Natural killer cell (primary cell): Measurements from ENCODE around the gene ITGB5. TPM values are rescaled to one million over a fixed set of nuclear protein-coding genes. Genes with fewer than 3 reads are reported as not detected.

ENCODE experiments used
- ATAC-seq, 3 donors: fragments of 150-1000 bp in 2 of 3; fragments of 200-7000 bp in 1 of 3; cut with Tn5 transposase; 1 replicate in 1 of 3; 2 replicates in 2 of 3; pipeline ENCODE4 v1.10.0; 2021; ENCODE audit warnings: mild to moderate bottlenecking in 2 of 3, moderate library complexity in 2 of 3
- DNase-seq, 2 donors: peaks; one replicate each; pipeline versions ENCODE4 v3.0.0 to v3.0.0-alpha.2; 2013 to 2021; ENCODE audit warnings: mixed read lengths in 1 of 2
- H3K27ac ChIP-seq: one replicate; pipeline ENCODE4 v1.5.1; 2013; ENCODE audit warnings: mild to moderate bottlenecking, low read length
- H3K27me3 ChIP-seq: one replicate; pipeline ENCODE4 v1.6.1; 2013; ENCODE audit warnings: low read length; ENCODE audit not compliant: control insufficient read depth, insufficient read depth
- H3K36me3 ChIP-seq: one replicate; pipeline ENCODE4 v1.6.1; 2013; ENCODE audit warnings: low read length; ENCODE audit not compliant: control insufficient read depth, insufficient read depth
- H3K4me1 ChIP-seq: one replicate; pipeline ENCODE4 v1.6.1; 2013; ENCODE audit warnings: low read length; ENCODE audit not compliant: control insufficient read depth, insufficient read depth
- H3K4me3 ChIP-seq: one replicate; pipeline ENCODE4 v1.5.1; 2013; ENCODE audit warnings: low read length
- H3K9me3 ChIP-seq: one replicate; pipeline ENCODE4 v1.6.1; 2013; ENCODE audit warnings: low read length; ENCODE audit not compliant: control insufficient read depth, insufficient read depth
- H3K27ac Mint-ChIP-seq, 2 donors: one replicate each; pipeline ENCODE4 v1.8.0; 2022; ENCODE audit warnings: mild to moderate bottlenecking in 2 of 2, mixed read lengths in 2 of 2, moderate library complexity in 1 of 2
- H3K27me3 Mint-ChIP-seq, 2 donors: one replicate each; pipeline ENCODE4 v1.8.0; 2022; ENCODE audit warnings: low read depth in 2 of 2, mixed read lengths in 2 of 2
- H3K36me3 Mint-ChIP-seq: one replicate; pipeline ENCODE4 v1.8.0; 2022; ENCODE audit warnings: mixed read lengths
- H3K4me1 Mint-ChIP-seq, 2 donors: one replicate each; pipeline ENCODE4 v1.8.0; 2022; ENCODE audit warnings: mixed read lengths in 2 of 2
- H3K4me3 Mint-ChIP-seq: one replicate; pipeline ENCODE4 v1.8.0; 2022; ENCODE audit warnings: mild to moderate bottlenecking, moderate library complexity, mixed read lengths
- H3K9me3 Mint-ChIP-seq, 2 donors: one replicate each; pipeline ENCODE4 v1.8.0; 2022; ENCODE audit warnings: mixed read lengths in 2 of 2
- CTCF ChIP-seq: fragments of 200-600 bp; IDR thresholded peaks from one replicate; pipeline ENCODE4 v1.8.0; 2022; ENCODE audit warnings: antibody characterized with exemption
- WGBS: methylation state at CpG from one replicate; pipeline ENCODE4 v1.1.7; 2013; ENCODE audit warnings: missing lambda C conversion rate; ENCODE audit not compliant: insufficient coverage; 5-methylcytosine and 5-hydroxymethylcytosine counted together
- intact Hi-C: fragments of 100-400 bp; cut with micrococcal nuclease; formaldehyde crosslinking; loops from one replicate; pipeline ENCODE4 v1.14.2; 2022
- total RNA-seq, 4 donors: library from RNA; stranded (reverse); fragments of 120-200 nt in 1 of 4; gene quantifications; one replicate each; pipeline versions ENCODE4 v1.2.3 to v1.2.4, GENCODE V29; 2013 to 2022

ITGB5 gene
- total RNA-seq, 3 donors from 2014 or later (not counting 1 experiment from before 2014, with no cell fraction given), result 1.0 to 8.4 (median 5.4) TPM

GRCh38 chr3:124823648-124824047 is 63.5 kb downstream of the ITGB5 start:
- DNase-seq (no peak), ATAC-seq (no peak)
- no peaks in the 10 kb centered on the region for H3K27me3 ChIP-seq
- no peaks in the 10 kb centered on the region for H3K9me3 ChIP-seq
- Mint-ChIP-seq H3K27ac (no peak overlapping the region), H3K36me3 (no peaks in the 10 kb centered on the region), H3K4me3 (no peak overlapping the region), H3K4me1 (no peaks in the 10 kb centered on the region), H3K27me3 (peaks cover 25 to 38% of the 10 kb centered on the region in 2 donors), H3K9me3 (no peaks in the 10 kb centered on the region)
- no peak for TF ChIP-seq CTCF
- WGBS, result 100% methylated on average over 2 of the region's 2 CpGs
- intact Hi-C loops, result no loop called here
- no peaks in the 10 kb centered on the region for H3K4me1 ChIP-seq
- no peak overlapping the region for H3K27ac ChIP-seq
- H3K36me3 ChIP-seq, result no peaks in the 10 kb centered on the region
- no peak overlapping the region for H3K4me3 ChIP-seq

GRCh38 chr3:124823206-124823605 is 64.0 kb downstream of the ITGB5 start:
- TF ChIP-seq CTCF, result no peak
- no peaks in the 10 kb centered on the region for H3K36me3 Mint-ChIP-seq
- ATAC-seq (no peak), DNase-seq (no peak)
- H3K4me3 ChIP-seq, result no peak overlapping the region
- intact Hi-C loops, result no loop called here
- H3K27me3 Mint-ChIP-seq, result peaks cover 27 to 38% of the 10 kb centered on the region in 2 donors
- no peaks in the 10 kb centered on the region for H3K4me1 Mint-ChIP-seq
- no peak overlapping the region for H3K27ac ChIP-seq
- WGBS, result 92% methylated on average over 1 of the region's 1 CpG
- no peak overlapping the region for H3K27ac Mint-ChIP-seq
- no peaks in the 10 kb centered on the region for H3K9me3 ChIP-seq
- H3K9me3 Mint-ChIP-seq, result no peaks in the 10 kb centered on the region
- no peaks in the 10 kb centered on the region for H3K27me3 ChIP-seq
- no peaks in the 10 kb centered on the region for H3K4me1 ChIP-seq
- no peak overlapping the region for H3K4me3 Mint-ChIP-seq
- H3K36me3 ChIP-seq, result no peaks in the 10 kb centered on the region

GRCh38 chr3:124821356-124821755 is 65.8 kb downstream of the ITGB5 start:
- Histone ChIP-seq H3K4me3 (no peak overlapping the region), H3K4me1 (no peaks in the 10 kb centered on the region), H3K9me3 (no peaks in the 10 kb centered on the region), H3K36me3 (no peaks in the 10 kb centered on the region), H3K27ac (no peak overlapping the region), H3K27me3 (no peaks in the 10 kb centered on the region)
- H3K27ac Mint-ChIP-seq, result no peak overlapping the region
- H3K36me3 Mint-ChIP-seq, result no peaks in the 10 kb centered on the region
- ATAC-seq, result no peak
- H3K27me3 Mint-ChIP-seq, result peaks cover 30 to 41% of the 10 kb centered on the region in 2 donors
- H3K9me3 Mint-ChIP-seq, result no peaks in the 10 kb centered on the region
- TF ChIP-seq CTCF, result no peak
- WGBS, result 85% methylated on average over 6 of the region's 6 CpGs
- no peaks in the 10 kb centered on the region for H3K4me1 Mint-ChIP-seq
- intact Hi-C loops, result no loop called here
- DNase-seq, result no peak
- H3K4me3 Mint-ChIP-seq, result no peak overlapping the region

GRCh38 chr3:124818398-124819091 is 68.6 kb downstream of the ITGB5 start:
- H3K4me1 ChIP-seq, result peaks cover 3% of the 10 kb centered on the region
- Mint-ChIP-seq H3K4me3 (no peak overlapping the region), H3K36me3 (no peaks in the 10 kb centered on the region), H3K27me3 (peaks cover 30 to 39% of the 10 kb centered on the region in 2 donors), H3K9me3 (no peaks in the 10 kb centered on the region), H3K4me1 (peaks cover 0 to 4% of the 10 kb centered on the region in 2 donors), H3K27ac (no peak overlapping the region)
- no peak for TF ChIP-seq CTCF
- H3K27me3 ChIP-seq, result no peaks in the 10 kb centered on the region
- WGBS, result 82% methylated on average over 6 of the region's 9 CpGs
- H3K9me3 ChIP-seq, result no peaks in the 10 kb centered on the region
- no peak overlapping the region for H3K4me3 ChIP-seq
- intact Hi-C loops, result no loop called here
- ATAC-seq (no peak), DNase-seq (no peak)
- no peaks in the 10 kb centered on the region for H3K36me3 ChIP-seq
- no peak overlapping the region for H3K27ac ChIP-seq
